Keratinocyte (primary cell): Measurements from ENCODE around the gene CACNA1S. TPM values are rescaled to one million over a fixed set of nuclear protein-coding genes. Genes with fewer than 3 reads are reported as not detected.

Experiments used
- DNase-seq: peaks from one replicate; pipeline ENCODE4 v3.0.0-alpha.2; 2011; ENCODE audit warnings: low read depth, missing footprints, low spot score
- FAIRE-seq: peaks from 2 replicates; lab custom pipeline; 2011; peaks lifted over from hg19 to GRCh38; lab: Jason Lieb, UNC
- H2AFZ ChIP-seq: 2 replicates; pipeline ENCODE4 v1.6.0; 2012; ENCODE audit warnings: low read length, control low read depth, inconsistent platforms; ENCODE audit not compliant: control insufficient read depth
- H3K27ac ChIP-seq: 2 replicates; pipeline ENCODE4 v1.5.1; 2011; ENCODE audit warnings: low read length; ENCODE audit not compliant: control insufficient read depth, insufficient read depth
- H3K27me3 ChIP-seq: 3 replicates; pipeline ENCODE4 v1.6.0; 2011; ENCODE audit warnings: low read length; ENCODE audit not compliant: control insufficient read depth, insufficient read depth; ENCODE audit errors: extremely low read depth
- H3K36me3 ChIP-seq, 2 experiments: 2 replicates in 1 of 2; 3 replicates in 1 of 2; pipeline ENCODE4 v1.5.1; 2011; ENCODE audit warnings: low read length in 2 of 2, mild to moderate bottlenecking in 1 of 2; ENCODE audit not compliant: control insufficient read depth in 2 of 2, insufficient read depth in 2 of 2; ENCODE audit errors: extremely low read depth in 1 of 2
- H3K4me1 ChIP-seq: 3 replicates; pipeline ENCODE4 v1.5.1; 2011; ENCODE audit warnings: low read length; ENCODE audit not compliant: control insufficient read depth, insufficient read depth; ENCODE audit errors: extremely low read depth
- H3K4me2 ChIP-seq: 3 replicates; pipeline ENCODE4 v1.6.0; 2011; ENCODE audit warnings: low read depth, low read length; ENCODE audit not compliant: control insufficient read depth, insufficient read depth; ENCODE audit errors: extremely low read depth
- H3K4me3 ChIP-seq, 3 experiments: fragments of 200-600 bp in 1 of 3; sonication (generic) in 1 of 3; 2 replicates in 2 of 3; 3 replicates in 1 of 3; pipeline ENCODE4 v1.5.1; 2011 to 2016; ENCODE audit warnings: low read length in 3 of 3, mild to moderate bottlenecking in 3 of 3, control low read depth in 2 of 3, inconsistent platforms in 1 of 3, low read depth in 1 of 3, mixed read lengths in 1 of 3, mixed run types in 1 of 3, moderate library complexity in 1 of 3; ENCODE audit not compliant: control insufficient read depth in 2 of 3, insufficient read depth in 2 of 3; ENCODE audit errors: extremely low read depth in 1 of 3
- H3K79me2 ChIP-seq: 2 replicates; pipeline ENCODE4 v1.6.0; 2012; ENCODE audit warnings: low read length; ENCODE audit not compliant: control insufficient read depth, insufficient read depth
- H3K9ac ChIP-seq: 3 replicates; pipeline ENCODE4 v1.6.0; 2011; ENCODE audit warnings: low read length; ENCODE audit not compliant: control insufficient read depth, insufficient read depth; ENCODE audit errors: extremely low read depth
- H3K9me1 ChIP-seq: 3 replicates; pipeline ENCODE4 v1.6.0; 2011; ENCODE audit warnings: low read length; ENCODE audit not compliant: control insufficient read depth, insufficient read depth; ENCODE audit errors: extremely low read depth
- H3K9me3 ChIP-seq: 2 replicates; pipeline ENCODE4 v1.5.1; 2012; ENCODE audit warnings: low read depth, low read length; ENCODE audit not compliant: control insufficient read depth
- H4K20me1 ChIP-seq: 3 replicates; pipeline ENCODE4 v1.6.0; 2011; ENCODE audit warnings: low read length; ENCODE audit not compliant: control insufficient read depth, insufficient read depth; ENCODE audit errors: extremely low read depth
- CTCF ChIP-seq, 3 experiments: IDR thresholded peaks in 1 of 3; conservative IDR thresholded peaks in 1 of 3; optimal IDR thresholded peaks in 1 of 3; 2 replicates in 2 of 3; 3 replicates in 1 of 3; pipeline versions ENCODE3 to v1.5.1; 2011; ENCODE audit warnings: low read length in 3 of 3, mild to moderate bottlenecking in 3 of 3, moderate library complexity in 2 of 3, control low read depth in 1 of 3, inconsistent platforms in 1 of 3; ENCODE audit not compliant: insufficient read depth in 2 of 3; ENCODE audit errors: extremely low read depth in 1 of 3
- EZH2 ChIP-seq: IDR thresholded peaks from one replicate; pipeline ENCODE4 v1.6.1; 2012; ENCODE audit warnings: inconsistent platforms, mild to moderate bottlenecking, low read length, moderate library complexity
- dilution Hi-C: fragments of 300-500 bp; cut with MboI; formaldehyde crosslinking; loops from one replicate; pipeline ENCODE4 v1.7.0; 2020; ENCODE audit warnings: low sequenced_read_pairs; ENCODE audit not compliant: extremely low pct_ligation_motif_present
- polyA plus RNA-seq, 5 experiments: library from polyadenylated mRNA; depleted of rRNA in 3 of 5; stranded (reverse) in 3 of 5; stranded (forward) in 1 of 5; unstranded in 1 of 5; fragments of >200 nt; gene quantifications; 1 replicate in 1 of 5; 2 replicates in 3 of 5; 3 replicates in 1 of 5; pipeline versions ENCODE4 v1.2.1 to v1.2.3, GENCODE V29; 2011 to 2012; ENCODE audit warnings: missing spikeins in 2 of 5, low read depth in 1 of 5, low replicate concordance in 1 of 5

The CACNA1S gene
- polyA plus RNA-seq, 1 donor (not counting 4 experiments of a cell fraction or from before 2014, with no cell fraction given), result not detected

- Histone ChIP-seq H3K9me3 (no peaks in the 10 kb centered on the region), H3K4me1 (peaks cover 6% of the 10 kb centered on the region), H3K27me3 (no peaks in the 10 kb centered on the region), H3K36me3 (no peaks in the 10 kb centered on the region), H2AFZ (no peak overlapping the region), H4K20me1 (no peaks in the 10 kb centered on the region), H3K79me2 (no peaks in the 10 kb centered on the region), H3K9ac (no peak overlapping the region), H3K4me2 (no peak overlapping the region), H3K4me3 (no peak overlapping the region), H3K9me1 (no peaks in the 10 kb centered on the region), H3K27ac (no peak overlapping the region)
- DNase-seq (no peak), FAIRE-seq (no peak)
- dilution Hi-C loops, result no loop called here
- TF ChIP-seq CTCF (optimal IDR thresholded peaks at IDR 0.05 in 1 of 3, IDR thresholded peaks at IDR 0.05 in 1 of 3, conservative IDR thresholded peaks at IDR 0.05 in 1 of 3; ENCODE audit: extremely low read depth in 1 of 3, insufficient read depth in 2 of 3, low read length in 3 of 3), result no peak
- no peak for TF ChIP-seq EZH2
These were observed 49.1 kb downstream of the CACNA1S start for GRCh38 chr1:201063145-201063544.

GRCh38 chr1:201062511-201063091 lies 49.6 kb downstream of the CACNA1S start:
- DNase-seq (no peak), FAIRE-seq (no peak)
- no peaks in the 10 kb centered on the region for H3K36me3 ChIP-seq
- H3K79me2 ChIP-seq, result no peaks in the 10 kb centered on the region
- no peak overlapping the region for H3K9ac ChIP-seq
- dilution Hi-C loops, result no loop called here
- H3K27me3 ChIP-seq, result no peaks in the 10 kb centered on the region
- no peaks in the 10 kb centered on the region for H3K9me1 ChIP-seq
- H3K27ac ChIP-seq, result no peak overlapping the region
- no peak overlapping the region for H3K4me2 ChIP-seq
- H3K4me1 ChIP-seq, result peaks cover 6% of the 10 kb centered on the region
- no peaks in the 10 kb centered on the region for H3K9me3 ChIP-seq
- H3K4me3 ChIP-seq, result no peak overlapping the region
- H2AFZ ChIP-seq, result no peak overlapping the region
- no peaks in the 10 kb centered on the region for H4K20me1 ChIP-seq
- TF ChIP-seq EZH2 (no peak), CTCF (optimal IDR thresholded peaks at IDR 0.05 in 1 of 3, IDR thresholded peaks at IDR 0.05 in 1 of 3, conservative IDR thresholded peaks at IDR 0.05 in 1 of 3; ENCODE audit: extremely low read depth in 1 of 3, insufficient read depth in 2 of 3, low read length in 3 of 3) (no peak)
